ENCODE data around the gene UBXN7. TPM values are rescaled to one million over a fixed set of nuclear protein-coding genes. Genes with fewer than 3 reads are reported as not detected.
A peak's percentile ranks its signal among the peaks of the same experiment; 100 is the strongest.

The UBXN7 gene
- total and polyA plus RNA-seq, 2 of the 8 experiments (the other 6 are each of a cell fraction or from before 2014, with no cell fraction given) = 18.5 to 109 TPM

DNA sequence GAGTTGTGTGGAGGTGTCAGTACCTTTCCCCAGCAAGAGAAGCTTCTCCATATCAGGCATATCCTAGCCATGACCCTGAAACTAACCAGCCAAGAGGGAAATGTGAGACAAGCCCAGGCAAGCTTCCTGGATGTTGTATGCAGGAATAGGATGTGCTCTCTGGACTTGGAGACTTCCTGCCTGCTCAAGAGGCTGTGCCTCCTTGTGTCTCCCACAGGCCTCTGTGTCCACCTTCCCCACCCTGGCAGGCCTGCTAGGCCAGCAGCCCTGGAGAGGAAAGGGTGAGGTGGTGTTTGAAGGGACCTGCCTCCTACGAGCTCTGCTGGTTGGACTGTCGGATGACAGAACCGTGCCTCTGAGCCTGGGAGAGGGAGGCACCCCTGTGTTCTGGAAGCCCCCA is 112.1 kb downstream of the UBXN7 start:
- Histone ChIP-seq H3K23me2 (ENCODE audit: low read depth, low read length) (peaks cover 4% of the 10 kb centered on the region; the same call in 1 of the 2 replicates), H3K79me1 (ENCODE audit: low read depth, low read length) (no peaks in the 10 kb centered on the region), H3K14ac (ENCODE audit: insufficient read length) (no peak overlapping the region), H4K8ac (ENCODE audit: extremely low read depth, insufficient read depth, low read length) (no peak overlapping the region), H3K9me3 (ENCODE audit: insufficient read depth in 2 of 2, low read depth in 1 of 2, low read length in 1 of 2) (no peaks in the 10 kb centered on the region), H3K4me3 (ENCODE audit: extremely low read depth in 1 of 4, insufficient read depth in 2 of 4, low read depth in 3 of 4, low read length in 4 of 4) (no peak overlapping the region), H3K27ac (ENCODE audit: low read depth, low read length) (peak overlapping the region; percentile 15; the same call in 1 of the 2 replicates), H3K23ac (ENCODE audit: insufficient read length) (no peak overlapping the region), H4K20me1 (replicated peaks in 1 of 2; ENCODE audit: control insufficient read depth in 1 of 2, insufficient read depth in 2 of 2, low read length in 2 of 2) (no peaks in the 10 kb centered on the region), H2BK15ac (ENCODE audit: low read length) (no peak overlapping the region), H2AK5ac (ENCODE audit: low read depth, low read length) (no peak overlapping the region), H3K4me2 (ENCODE audit: insufficient read depth in 1 of 2, low read depth in 2 of 2, low read length in 2 of 2) (no peak overlapping the region), H2AFZ (ENCODE audit: low read length) (no peak overlapping the region), H4K5ac (ENCODE audit: insufficient read length, low read depth, low read length) (no peak overlapping the region), H2BK5ac (ENCODE audit: low read depth, low read length) (peak overlapping the region; percentile 28; the same call in 1 of the 2 replicates), H3K56ac (replicated peaks; ENCODE audit: insufficient read length, low read depth, low read length) (peak overlapping the region; percentile 17), H3K9ac (replicated peaks in 1 of 4; ENCODE audit: extremely low read depth in 1 of 4, low read depth in 3 of 4, low read length in 3 of 4) (peak overlapping the region in 1 of 4 experiments; percentile 17; a peak in 1 of 7 replicates), H2BK12ac (ENCODE audit: low read depth, low read length) (no peak overlapping the region; the same call in 1 of the 2 replicates), H3K36me3 (ENCODE audit: control insufficient read depth in 2 of 4, insufficient read depth in 4 of 4, low read length in 3 of 4) (no peaks in the 10 kb centered on the region; a peak in 1 of 8 replicates), H3K27me3 (replicated peaks in 1 of 4; ENCODE audit: control insufficient read depth in 3 of 4, extremely low read depth in 1 of 4, insufficient read depth in 3 of 4, low read length in 3 of 4) (no peaks in the 10 kb centered on the region), H3K4ac (replicated peaks; ENCODE audit: insufficient read length, low read depth, low read length) (no peak overlapping the region), H3K4me1 (replicated peaks in 1 of 4; ENCODE audit: control insufficient read depth in 3 of 4, insufficient read depth in 4 of 4, low read length in 3 of 4) (no peaks in the 10 kb centered on the region), H3K18ac (ENCODE audit: extremely low read depth, low read length) (no peak overlapping the region), H3K79me2 (ENCODE audit: control insufficient read depth in 1 of 2, insufficient read depth in 2 of 2, low read length in 2 of 2) (no peaks in the 10 kb centered on the region), H2BK120ac (replicated peaks; ENCODE audit: low read depth, low read length) (no peak overlapping the region), H2BK20ac (ENCODE audit: low read length) (no peak overlapping the region), H4K91ac (replicated peaks; ENCODE audit: insufficient read length, low read length) (peak overlapping the region; percentile 31)
- POLR2A ChIA-PET (ENCODE audit: partially characterized antibody) = interaction anchor here (0.5 kb wide), 1 partner anchor 1204 kb away, joined by 4 read pairs; no protein-coding TSS in a partner anchor
- DNase-seq (ENCODE audit: low read depth in 1 of 2, low spot score in 2 of 2) (no peak), FAIRE-seq (no peak)
- CTCF ChIA-PET (ENCODE audit: partially characterized antibody) = interaction anchor here (0.6 to 1.8 kb wide), 2 partner anchors 67 to 106 kb away, joined by 3 to 4 read pairs; no protein-coding TSS in a partner anchor
- 85% methylated on average over 3 of the region's 3 CpGs; no CpG with 5 or more reads in 1 of the 2 experiments for WGBS, 2 experiments (ENCODE audit: extremely low coverage in 1 of 2, insufficient coverage in 1 of 2, insufficient read length in 1 of 2, insufficient replicate concordance in 2 of 2, low coverage in 1 of 2, low lambda C conversion rate in 2 of 2, missing lambda C conversion rate in 1 of 2)
- no peak for TF ChIP-seq CBX5 (IDR thresholded peaks at IDR 0.05; ENCODE audit: low read depth, low read length)
- no peak for TF ChIP-seq CREB1 (IDR thresholded peaks at IDR 0.05)
- TF ChIP-seq GABPA (IDR thresholded peaks at IDR 0.05; ENCODE audit: borderline replicate concordance, insufficient read depth, low read length) = no peak
- no peak for TF ChIP-seq POU5F1 (IDR thresholded peaks at IDR 0.05; ENCODE audit: low read depth, low read length)
- TF ChIP-seq SUZ12 (IDR thresholded peaks at IDR 0.05; ENCODE audit: low read length) = no peak
- TF ChIP-seq EZH2 (IDR thresholded peaks at IDR 0.05; ENCODE audit: low read depth, low read length, severe bottlenecking) = no peak
- no peak for TF ChIP-seq POLR2A (IDR thresholded peaks at IDR 0.05; ENCODE audit: control extremely low read depth in 1 of 2, low read depth in 2 of 2, low read length in 2 of 2)
- TF ChIP-seq SIRT6 (IDR thresholded peaks at IDR 0.05; ENCODE audit: low read length) = no peak
- no peak for TF ChIP-seq HDAC2 (IDR thresholded peaks at IDR 0.05; ENCODE audit: borderline replicate concordance in 1 of 2, low read depth in 2 of 2, low read length in 2 of 2)
- no peak for TF ChIP-seq BRCA1 (IDR thresholded peaks at IDR 0.05; ENCODE audit: low read depth, low read length)
- TF ChIP-seq, protein P1, sequence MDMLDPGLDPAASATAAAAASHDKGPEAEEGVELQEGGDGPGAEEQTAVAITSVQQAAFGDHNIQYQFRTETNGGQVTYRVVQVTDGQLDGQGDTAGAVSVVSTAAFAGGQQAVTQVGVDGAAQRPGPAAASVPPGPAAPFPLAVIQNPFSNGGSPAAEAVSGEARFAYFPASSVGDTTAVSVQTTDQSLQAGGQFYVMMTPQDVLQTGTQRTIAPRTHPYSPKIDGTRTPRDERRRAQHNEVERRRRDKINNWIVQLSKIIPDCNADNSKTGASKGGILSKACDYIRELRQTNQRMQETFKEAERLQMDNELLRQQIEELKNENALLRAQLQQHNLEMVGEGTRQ (IDR thresholded peaks at IDR 0.05; ENCODE audit: low read length) = no peak
- no peak for TF ChIP-seq SIX5 (IDR thresholded peaks at IDR 0.05; ENCODE audit: low read depth, low read length)
- TF ChIP-seq SP4 (IDR thresholded peaks at IDR 0.05; ENCODE audit: low read length) = no peak
- TF ChIP-seq CHD2 (IDR thresholded peaks at IDR 0.05; ENCODE audit: low read length) = no peak

Measured in H1 (cell line).